GM12873 (cell line): ENCODE data around the gene IL17C.

Experiments used
- TF ChIP-seq, protein P1 (sequence below): IDR thresholded peaks from 2 replicates; pipeline ENCODE4 v1.5.1; 2012; ENCODE audit warnings: low read depth, mild to moderate bottlenecking, moderate library complexity, low read length, control low read depth; ENCODE audit not compliant: insufficient read depth; ENCODE audit errors: missing control alignments

Gene IL17C

DNA sequence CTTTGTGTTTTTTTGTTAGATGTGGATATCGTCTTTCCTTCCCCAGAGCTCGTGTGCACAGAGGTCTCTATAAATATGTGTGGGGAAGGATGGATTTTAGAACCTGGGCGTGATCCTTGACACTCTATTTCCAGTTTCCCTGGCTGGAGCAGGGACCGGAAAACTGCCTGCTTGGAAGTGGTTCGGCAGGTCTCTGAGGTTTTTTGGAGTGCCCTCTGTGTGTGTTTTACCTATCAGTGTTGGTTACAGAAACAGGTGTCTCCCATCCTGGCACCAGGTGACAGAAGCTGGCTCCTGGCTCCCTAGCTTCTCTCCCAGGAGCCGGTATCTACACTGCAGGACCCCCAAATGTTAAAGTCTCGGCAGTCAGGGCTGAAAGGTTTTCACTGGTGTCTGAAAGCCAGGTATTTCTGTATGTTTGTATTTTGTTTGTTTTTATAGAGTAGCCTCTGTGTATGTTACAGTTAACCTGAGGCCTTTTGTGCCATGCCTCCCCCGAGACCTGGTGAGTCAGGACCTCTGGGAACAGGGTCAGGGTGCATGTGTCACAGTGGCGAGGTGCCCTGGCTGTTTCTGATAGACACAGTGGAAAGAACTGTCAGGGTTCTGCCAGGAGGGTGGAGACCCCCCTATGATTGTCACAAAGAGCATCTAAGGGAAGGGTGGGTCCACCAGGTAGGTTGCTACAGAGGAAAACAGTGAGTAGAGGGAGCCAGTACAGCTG lies 36.9 kb upstream of the IL17C start:
- TF ChIP-seq, protein P1, sequence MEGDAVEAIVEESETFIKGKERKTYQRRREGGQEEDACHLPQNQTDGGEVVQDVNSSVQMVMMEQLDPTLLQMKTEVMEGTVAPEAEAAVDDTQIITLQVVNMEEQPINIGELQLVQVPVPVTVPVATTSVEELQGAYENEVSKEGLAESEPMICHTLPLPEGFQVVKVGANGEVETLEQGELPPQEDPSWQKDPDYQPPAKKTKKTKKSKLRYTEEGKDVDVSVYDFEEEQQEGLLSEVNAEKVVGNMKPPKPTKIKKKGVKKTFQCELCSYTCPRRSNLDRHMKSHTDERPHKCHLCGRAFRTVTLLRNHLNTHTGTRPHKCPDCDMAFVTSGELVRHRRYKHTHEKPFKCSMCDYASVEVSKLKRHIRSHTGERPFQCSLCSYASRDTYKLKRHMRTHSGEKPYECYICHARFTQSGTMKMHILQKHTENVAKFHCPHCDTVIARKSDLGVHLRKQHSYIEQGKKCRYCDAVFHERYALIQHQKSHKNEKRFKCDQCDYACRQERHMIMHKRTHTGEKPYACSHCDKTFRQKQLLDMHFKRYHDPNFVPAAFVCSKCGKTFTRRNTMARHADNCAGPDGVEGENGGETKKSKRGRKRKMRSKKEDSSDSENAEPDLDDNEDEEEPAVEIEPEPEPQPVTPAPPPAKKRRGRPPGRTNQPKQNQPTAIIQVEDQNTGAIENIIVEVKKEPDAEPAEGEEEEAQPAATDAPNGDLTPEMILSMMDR = no peak

DNA sequence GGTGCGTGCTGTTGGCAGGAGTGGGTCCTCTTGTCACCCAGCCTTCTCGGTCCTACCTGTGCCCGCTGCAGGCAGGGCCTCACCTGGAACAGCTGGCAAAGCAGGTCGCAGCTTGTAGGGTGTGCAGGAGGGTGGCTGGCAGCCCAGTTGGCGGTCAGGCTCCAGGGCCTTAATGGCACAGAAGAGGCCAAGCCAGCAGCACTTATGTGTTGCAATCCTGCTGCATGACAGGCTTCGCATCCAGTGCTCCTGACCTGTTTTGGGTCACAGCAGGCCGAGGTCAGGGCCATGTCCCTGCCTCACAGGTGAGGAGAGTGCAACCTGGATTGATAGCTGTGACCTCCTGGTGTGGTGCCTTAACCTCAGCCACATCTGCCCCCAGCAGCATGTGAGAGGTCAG lies 36.3 kb upstream of the IL17C start:
- TF ChIP-seq, protein P1 = no peak

DNA sequence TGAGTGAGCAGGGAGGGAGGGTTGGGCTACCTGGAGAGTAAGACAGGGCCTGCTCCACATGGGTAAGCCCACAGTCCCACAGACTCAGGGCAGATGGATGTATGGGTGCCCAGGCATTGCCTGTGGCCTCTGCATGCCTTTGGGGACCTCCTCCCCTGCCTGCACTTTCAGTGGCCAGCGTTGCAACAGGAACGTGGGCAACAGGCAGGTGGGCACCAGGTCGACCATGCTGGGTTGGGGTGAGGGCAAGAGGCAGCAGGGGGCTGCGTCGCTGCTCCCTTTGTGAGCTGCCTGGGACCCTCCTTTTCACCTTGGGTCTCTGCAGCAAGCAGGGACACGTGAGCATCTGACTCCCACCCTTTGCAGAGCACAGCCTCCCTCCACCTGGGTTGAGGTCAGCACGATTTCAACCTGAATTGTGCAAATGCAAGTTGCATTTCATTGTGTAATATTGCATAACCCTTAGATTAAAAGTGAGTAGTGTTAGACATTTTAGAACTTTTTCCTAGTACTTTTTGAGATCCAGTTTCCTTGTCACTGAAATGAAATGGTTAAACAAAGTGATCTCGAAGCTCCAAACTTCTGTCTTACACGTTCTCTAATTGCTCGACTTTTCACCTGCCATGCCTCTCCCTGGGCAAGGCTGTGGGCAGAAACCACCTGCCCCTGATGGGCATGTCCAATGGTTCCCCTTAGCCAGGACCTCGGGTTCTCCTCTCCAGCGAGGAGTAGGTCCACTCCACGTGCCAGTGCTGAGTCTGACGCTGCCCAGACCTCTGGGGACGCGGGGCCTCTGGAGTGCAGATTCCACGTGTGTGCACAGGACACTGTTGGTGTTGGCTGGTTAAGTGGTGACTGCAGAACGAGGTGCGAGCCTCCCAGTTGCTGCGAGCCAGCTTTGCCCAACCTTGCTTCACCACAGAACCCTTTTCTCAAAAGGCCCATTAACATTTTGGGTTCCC lies 32.9 kb upstream of the IL17C start:
- TF ChIP-seq, protein P1 = no peak

DNA sequence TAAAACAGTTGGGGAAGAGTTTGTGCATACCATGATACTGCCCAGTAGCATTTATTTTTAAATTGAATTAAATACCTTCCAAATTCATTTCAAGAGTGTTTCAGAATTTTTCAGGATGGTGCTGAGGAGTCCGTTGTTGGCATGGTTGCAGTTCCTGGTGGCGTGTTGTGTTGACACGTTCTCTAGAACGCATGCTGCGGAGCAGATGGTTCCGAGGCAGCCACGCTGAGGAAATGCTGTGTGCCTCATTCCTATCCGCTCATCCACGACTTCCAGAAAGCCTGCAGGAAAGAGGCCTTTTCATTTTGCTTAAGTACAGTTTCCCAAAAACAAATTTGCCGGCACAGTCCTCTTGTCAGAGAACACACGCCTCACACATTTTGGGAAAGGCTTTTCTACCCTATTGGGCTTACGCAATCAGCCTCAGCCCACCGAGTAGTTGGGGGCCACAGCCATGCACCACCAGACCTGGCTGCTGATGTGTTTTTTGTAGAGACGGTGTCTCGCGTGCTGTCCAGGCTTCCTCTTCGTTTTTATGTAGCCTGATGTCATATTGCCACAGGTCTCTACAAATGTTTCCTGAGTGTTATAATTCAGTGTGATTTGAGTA lies 32.1 kb upstream of the IL17C start:
- TF ChIP-seq, protein P1 = no peak

DNA sequence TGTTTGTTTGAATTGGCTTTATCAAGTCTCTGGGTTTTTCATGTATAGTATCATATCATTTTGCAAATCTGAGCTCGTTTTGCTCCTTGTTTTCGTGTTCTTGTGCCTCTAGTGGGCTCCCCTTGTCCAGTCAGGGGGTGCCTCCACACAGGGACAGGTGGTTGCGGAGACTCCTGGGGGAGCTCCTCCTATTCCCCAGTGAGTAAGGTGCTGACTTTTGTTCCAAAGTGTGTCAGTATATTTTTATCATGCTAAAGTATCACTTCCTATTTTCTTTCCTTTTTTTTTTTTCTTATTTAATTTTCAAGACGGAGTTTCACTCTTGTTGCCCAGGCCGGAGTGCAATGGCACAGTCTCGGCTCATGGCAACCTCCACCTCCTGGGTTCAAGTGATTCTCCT lies 30.3 kb upstream of the IL17C start:
- TF ChIP-seq, protein P1 = no peak

DNA sequence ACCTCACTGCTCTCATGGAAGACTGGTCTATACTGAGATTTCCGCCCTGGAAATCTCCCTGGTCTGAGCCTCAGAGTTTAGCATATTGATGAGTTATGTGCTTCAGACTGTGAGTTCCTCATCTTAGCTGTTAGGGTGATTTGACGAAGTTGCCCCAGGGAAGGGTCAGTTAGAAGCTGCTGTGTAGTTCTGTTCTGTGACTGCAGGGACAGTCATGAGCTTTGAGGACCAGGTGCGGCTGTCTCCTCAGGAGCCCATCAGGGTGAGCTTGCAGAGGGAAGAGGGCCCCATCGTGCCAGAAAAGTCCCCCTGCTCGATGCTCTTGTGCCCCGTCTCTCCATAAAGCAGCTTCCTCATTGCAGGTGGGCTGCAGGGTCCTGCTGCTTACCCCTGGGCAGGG lies 28.3 kb upstream of the IL17C start:
- TF ChIP-seq, protein P1 = peak; percentile 38
